IPS DF 6.9 (cell line): ENCODE data around the gene SLC17A2.

Experiments used
- DNase-seq: peaks from one replicate; pipeline ENCODE4 v3.0.0-alpha.2; 2013; ENCODE audit warnings: low read depth, low spot score
- H3K27ac ChIP-seq: one replicate; pipeline ENCODE4 v1.5.1; 2013; ENCODE audit warnings: low read length, control low read depth
- H3K27me3 ChIP-seq: 2 replicates; pipeline ENCODE4 v1.6.1; 2013; ENCODE audit warnings: mild to moderate bottlenecking, low read length; ENCODE audit not compliant: control insufficient read depth, insufficient read depth
- H3K36me3 ChIP-seq: 2 replicates; pipeline ENCODE4 v1.6.1; 2013; ENCODE audit warnings: low read length; ENCODE audit not compliant: control insufficient read depth, insufficient read depth
- H3K4me1 ChIP-seq: 2 replicates; pipeline ENCODE4 v1.6.1; 2013; ENCODE audit warnings: low read length; ENCODE audit not compliant: control insufficient read depth, insufficient read depth
- H3K4me3 ChIP-seq: 2 replicates; pipeline ENCODE4 v1.5.1; 2013; ENCODE audit warnings: mild to moderate bottlenecking, low read length
- H3K9me3 ChIP-seq: 2 replicates; pipeline ENCODE4 v1.6.1; 2013; ENCODE audit warnings: low read length, inconsistent platforms; ENCODE audit not compliant: control insufficient read depth, insufficient read depth
- WGBS: extraction: QIAGEN DNeasy Blood & Tissue Kit; methylation state at CpG from one replicate; pipeline ENCODE4 v1.1.7; 2013; ENCODE audit warnings: mixed read lengths, missing lambda C conversion rate; ENCODE audit not compliant: insufficient read length, insufficient coverage; 5-methylcytosine and 5-hydroxymethylcytosine counted together

The SLC17A2 gene

GRCh38 chr6:25886066-25886465, 44.4 kb downstream of the SLC17A2 start:
- no peak overlapping the region for H3K27ac ChIP-seq
- DNase-seq = no peak
- WGBS = no CpG with 5 or more reads among the region's 2 CpGs

GRCh38 chr6:25883991-25884390, 46.5 kb downstream of the SLC17A2 start:
- DNase-seq = no peak
- Histone ChIP-seq H3K27ac (no peak overlapping the region), H3K36me3 (no peaks in the 10 kb centered on the region), H3K9me3 (no peaks in the 10 kb centered on the region), H3K27me3 (no peaks in the 10 kb centered on the region), H3K4me1 (no peaks in the 10 kb centered on the region), H3K4me3 (no peak overlapping the region)
- no CpG with 5 or more reads among the region's 2 CpGs for WGBS

More at GRCh38 chr6:25886066-25886465, 44.4 kb downstream of the SLC17A2 start:
- Histone ChIP-seq H3K27me3 (no peaks in the 10 kb centered on the region), H3K36me3 (no peaks in the 10 kb centered on the region), H3K9me3 (no peaks in the 10 kb centered on the region), H3K4me1 (no peaks in the 10 kb centered on the region), H3K4me3 (no peak overlapping the region)

- Histone ChIP-seq H3K27ac (no peak overlapping the region), H3K36me3 (no peaks in the 10 kb centered on the region), H3K4me3 (no peak overlapping the region), H3K4me1 (no peaks in the 10 kb centered on the region), H3K9me3 (no peaks in the 10 kb centered on the region), H3K27me3 (no peaks in the 10 kb centered on the region)
- WGBS = no CpG with 5 or more reads among the region's 1 CpG
- no peak for DNase-seq
These were observed 47.0 kb downstream of the SLC17A2 start for GRCh38 chr6:25883536-25883935.

- peak overlapping the region; percentile 22; the same call in 1 of the 2 replicates for H3K4me3 ChIP-seq
- H3K27me3 ChIP-seq = no peaks in the 10 kb centered on the region
- no CpG with 5 or more reads among the region's 28 CpGs for WGBS
- no peaks in the 10 kb centered on the region for H3K4me1 ChIP-seq
- peak; percentile 68 for DNase-seq
- no peak overlapping the region for H3K27ac ChIP-seq
- no peaks in the 10 kb centered on the region for H3K9me3 ChIP-seq
- no peaks in the 10 kb centered on the region for H3K36me3 ChIP-seq
These were observed 48.4 kb downstream of the SLC17A2 start for GRCh38 chr6:25882051-25882496.

- no peaks in the 10 kb centered on the region for H3K36me3 ChIP-seq
- H3K4me1 ChIP-seq = no peaks in the 10 kb centered on the region
- H3K27me3 ChIP-seq = no peaks in the 10 kb centered on the region
- no peaks in the 10 kb centered on the region for H3K9me3 ChIP-seq
- no peak for DNase-seq
- H3K4me3 ChIP-seq = no peak overlapping the region
- H3K27ac ChIP-seq = no peak overlapping the region
- no CpG with 5 or more reads among the region's 4 CpGs for WGBS
These were observed 49.9 kb downstream of the SLC17A2 start for GRCh38 chr6:25880601-25881000.

- no CpG with 5 or more reads among the region's 2 CpGs for WGBS
- no peak for DNase-seq
These were observed 51.7 kb downstream of the SLC17A2 start for GRCh38 chr6:25878721-25879322.

GRCh38 chr6:25875926-25876602, 54.4 kb downstream of the SLC17A2 start:
- Histone ChIP-seq H3K27ac (no peak overlapping the region), H3K36me3 (no peaks in the 10 kb centered on the region)
- no peak for DNase-seq

More at GRCh38 chr6:25878721-25879322, 51.7 kb downstream of the SLC17A2 start:
- Histone ChIP-seq H3K9me3 (no peaks in the 10 kb centered on the region), H3K36me3 (no peaks in the 10 kb centered on the region), H3K4me1 (no peaks in the 10 kb centered on the region), H3K27ac (no peak overlapping the region), H3K27me3 (no peaks in the 10 kb centered on the region), H3K4me3 (no peak overlapping the region)

GRCh38 chr6:25875563-25875905, 55.0 kb downstream of the SLC17A2 start:
- H3K4me1 ChIP-seq = no peaks in the 10 kb centered on the region
- no CpG with 5 or more reads among the region's 3 CpGs for WGBS

More at GRCh38 chr6:25875926-25876602, 54.4 kb downstream of the SLC17A2 start:
- Histone ChIP-seq H3K9me3 (no peaks in the 10 kb centered on the region), H3K4me1 (no peaks in the 10 kb centered on the region), H3K27me3 (no peaks in the 10 kb centered on the region), H3K4me3 (no peak overlapping the region)
- WGBS = no CpG with 5 or more reads among the region's 3 CpGs

GRCh38 chr6:25874822-25875562, 55.5 kb downstream of the SLC17A2 start:
- Histone ChIP-seq H3K27ac (no peak overlapping the region), H3K36me3 (no peaks in the 10 kb centered on the region), H3K9me3 (no peaks in the 10 kb centered on the region), H3K4me1 (no peaks in the 10 kb centered on the region), H3K27me3 (no peaks in the 10 kb centered on the region), H3K4me3 (no peak overlapping the region)
- WGBS = no CpG with 5 or more reads among the region's 3 CpGs
- DNase-seq = no peak

More at GRCh38 chr6:25875563-25875905, 55.0 kb downstream of the SLC17A2 start:
- no peak overlapping the region for H3K4me3 ChIP-seq
- DNase-seq = no peak
- no peaks in the 10 kb centered on the region for H3K27me3 ChIP-seq
- no peaks in the 10 kb centered on the region for H3K9me3 ChIP-seq
- H3K36me3 ChIP-seq = no peaks in the 10 kb centered on the region
- H3K27ac ChIP-seq = no peak overlapping the region

GRCh38 chr6:25874118-25874517, 56.4 kb downstream of the SLC17A2 start, which contains the start of gene SLC17A3:
Gene SLC17A3 (minus strand): TSS chr6:25874243. CDS start chr6:25868387, 5,856 bp downstream.
- DNase-seq = no peak
- H3K4me3 ChIP-seq = no peak within 1 kb of the TSS
- no peak within 1 kb of the TSS for H3K27ac ChIP-seq
- H3K9me3 ChIP-seq = no peaks in the 10 kb centered on the region
- no peaks in the 10 kb centered on the region for H3K36me3 ChIP-seq
- no peaks in the 10 kb centered on the region for H3K4me1 ChIP-seq
- no peaks in the 10 kb centered on the region for H3K27me3 ChIP-seq
- WGBS = no CpG with 5 or more reads among the region's 3 CpGs
